Measurements from ENCODE around the gene AFMID. TPM values are rescaled to one million over a fixed set of nuclear protein-coding genes. Genes with fewer than 3 reads are reported as not detected.

The AFMID gene
- total and polyA plus RNA-seq, 9 of the 15 experiments (the other 6 are each of a cell fraction or from before 2014, with no cell fraction given): 62.1 to 188 (median 74.4) TPM

DNA sequence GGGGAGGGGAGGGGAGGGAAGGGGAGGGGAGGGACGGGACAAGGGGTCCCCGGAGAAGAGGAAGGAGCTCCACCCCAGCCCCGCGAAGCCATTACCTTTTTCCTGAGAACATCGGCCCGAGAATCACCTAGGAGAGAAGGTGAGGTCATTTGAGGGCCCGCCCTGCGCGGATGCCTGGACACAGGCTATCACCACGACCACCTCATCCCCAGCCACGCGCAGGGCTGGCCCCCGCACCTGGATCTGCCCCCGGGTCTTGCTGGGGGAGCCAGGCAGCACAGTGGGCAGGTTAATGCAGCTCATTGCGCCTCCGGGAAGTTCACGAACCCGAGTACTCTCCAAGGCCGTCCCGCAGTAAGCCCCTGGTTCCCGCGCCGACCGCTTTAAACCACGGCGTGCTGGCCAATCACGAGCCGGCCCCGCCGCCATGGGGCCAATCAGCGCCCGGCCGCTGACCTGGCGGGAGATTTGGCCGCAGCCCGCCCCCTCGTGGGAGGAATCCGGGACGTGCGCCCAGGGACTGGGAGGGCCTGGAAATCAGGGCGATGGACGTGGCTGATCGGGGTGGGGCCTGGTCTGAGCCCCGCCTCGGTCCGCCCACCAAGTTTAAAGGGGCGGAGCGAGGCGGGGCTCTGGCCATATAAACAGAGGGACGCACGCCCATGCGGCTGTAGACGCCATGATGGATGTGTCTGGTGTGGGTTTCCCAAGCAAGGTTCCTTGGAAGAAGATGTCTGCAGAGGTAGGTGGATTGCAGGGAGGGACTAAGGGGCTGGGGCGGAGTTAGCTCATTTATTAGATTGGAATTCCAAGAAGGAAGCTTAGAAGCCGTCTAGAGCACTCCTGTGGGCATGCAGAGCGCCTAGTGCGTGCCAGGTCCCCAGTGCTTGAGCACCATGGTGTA lies at the start of gene AFMID, which contains the start of gene TK1 (continued):
- TF ChIP-seq ZNF318 (IDR thresholded peaks at IDR 0.05; ENCODE audit: borderline replicate concordance in 1 of 2, low read depth in 1 of 2) (no peak), MYC (IDR thresholded peaks at IDR 0.05; ENCODE audit: low read depth, low read length) (peak; percentile 97), MYC (CRISPR knock-in tag; IDR thresholded peaks at IDR 0.05; ENCODE audit: borderline replicate concordance, low read depth) (0 out of 2 replicates have a peak, but pooled peaks have one; percentile 6), ZNF655 (CRISPR knock-in tag; IDR thresholded peaks at IDR 0.05) (no peak), ZNF140 (CRISPR knock-in tag; IDR thresholded peaks at IDR 0.05) (no peak), EP300 (IDR thresholded peaks at IDR 0.05; ENCODE audit: low read length) (no peak), PHB2 (IDR thresholded peaks at IDR 0.05; ENCODE audit: low read depth) (no peak), KLF10 (CRISPR knock-in tag; IDR thresholded peaks at IDR 0.05) (no peak)
- TF ChIP-seq, protein P1, sequence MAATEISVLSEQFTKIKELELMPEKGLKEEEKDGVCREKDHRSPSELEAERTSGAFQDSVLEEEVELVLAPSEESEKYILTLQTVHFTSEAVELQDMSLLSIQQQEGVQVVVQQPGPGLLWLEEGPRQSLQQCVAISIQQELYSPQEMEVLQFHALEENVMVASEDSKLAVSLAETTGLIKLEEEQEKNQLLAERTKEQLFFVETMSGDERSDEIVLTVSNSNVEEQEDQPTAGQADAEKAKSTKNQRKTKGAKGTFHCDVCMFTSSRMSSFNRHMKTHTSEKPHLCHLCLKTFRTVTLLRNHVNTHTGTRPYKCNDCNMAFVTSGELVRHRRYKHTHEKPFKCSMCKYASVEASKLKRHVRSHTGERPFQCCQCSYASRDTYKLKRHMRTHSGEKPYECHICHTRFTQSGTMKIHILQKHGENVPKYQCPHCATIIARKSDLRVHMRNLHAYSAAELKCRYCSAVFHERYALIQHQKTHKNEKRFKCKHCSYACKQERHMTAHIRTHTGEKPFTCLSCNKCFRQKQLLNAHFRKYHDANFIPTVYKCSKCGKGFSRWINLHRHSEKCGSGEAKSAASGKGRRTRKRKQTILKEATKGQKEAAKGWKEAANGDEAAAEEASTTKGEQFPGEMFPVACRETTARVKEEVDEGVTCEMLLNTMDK (IDR thresholded peaks at IDR 0.05; ENCODE audit: borderline replicate concordance, insufficient read depth, low read depth, low read length, poor library complexity, severe bottlenecking): peak; percentile 99
